Retinal pigment epithelial cell (primary cell): Measurements from ENCODE around the gene GOLGA8A.

Experiments
- DNase-seq: peaks from one replicate; pipeline ENCODE4 v3.0.0-alpha.2; 2010; ENCODE audit warnings: low read depth
- H3K4me3 ChIP-seq: 2 replicates; pipeline ENCODE4 v1.5.1; 2011; ENCODE audit warnings: mild to moderate bottlenecking, low read length, control low read depth, moderate library complexity
- TF ChIP-seq, protein P1 (sequence below): conservative IDR thresholded peaks from 2 replicates; pipeline ENCODE4 v1.5.1; 2011; ENCODE audit warnings: low read depth, low read length, control low read depth, inconsistent platforms

Gene GOLGA8A

DNA sequence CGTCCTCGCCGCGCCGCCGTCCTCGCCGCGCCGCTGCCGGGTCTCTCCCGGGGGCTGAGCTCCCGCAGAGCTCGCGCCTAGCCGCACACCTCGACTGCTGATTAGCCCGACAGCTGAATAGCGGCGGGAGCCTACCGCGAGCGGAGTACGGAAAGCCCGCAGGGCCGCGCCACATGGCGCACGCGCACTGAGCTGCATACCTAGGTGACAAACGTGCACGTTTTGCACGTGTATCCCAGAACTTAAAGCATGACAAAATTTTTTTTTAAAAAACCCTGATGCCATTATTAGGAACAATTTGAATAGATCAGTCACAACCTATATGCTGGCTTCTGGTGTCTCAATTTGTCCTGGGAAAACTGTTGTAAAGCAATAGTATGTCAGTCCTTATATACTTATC, at the start of gene GOLGA8A:
TSS of gene GOLGA8A (minus strand) at position 122 of the 400 bp plus-strand sequence. CDS start 48,117 bp downstream, outside the sequence.
- peak within 1 kb of the TSS; percentile 71 for H3K4me3 ChIP-seq
- DNase-seq: peak; percentile 45
- TF ChIP-seq, protein P1, sequence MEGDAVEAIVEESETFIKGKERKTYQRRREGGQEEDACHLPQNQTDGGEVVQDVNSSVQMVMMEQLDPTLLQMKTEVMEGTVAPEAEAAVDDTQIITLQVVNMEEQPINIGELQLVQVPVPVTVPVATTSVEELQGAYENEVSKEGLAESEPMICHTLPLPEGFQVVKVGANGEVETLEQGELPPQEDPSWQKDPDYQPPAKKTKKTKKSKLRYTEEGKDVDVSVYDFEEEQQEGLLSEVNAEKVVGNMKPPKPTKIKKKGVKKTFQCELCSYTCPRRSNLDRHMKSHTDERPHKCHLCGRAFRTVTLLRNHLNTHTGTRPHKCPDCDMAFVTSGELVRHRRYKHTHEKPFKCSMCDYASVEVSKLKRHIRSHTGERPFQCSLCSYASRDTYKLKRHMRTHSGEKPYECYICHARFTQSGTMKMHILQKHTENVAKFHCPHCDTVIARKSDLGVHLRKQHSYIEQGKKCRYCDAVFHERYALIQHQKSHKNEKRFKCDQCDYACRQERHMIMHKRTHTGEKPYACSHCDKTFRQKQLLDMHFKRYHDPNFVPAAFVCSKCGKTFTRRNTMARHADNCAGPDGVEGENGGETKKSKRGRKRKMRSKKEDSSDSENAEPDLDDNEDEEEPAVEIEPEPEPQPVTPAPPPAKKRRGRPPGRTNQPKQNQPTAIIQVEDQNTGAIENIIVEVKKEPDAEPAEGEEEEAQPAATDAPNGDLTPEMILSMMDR: no peak

- TF ChIP-seq, protein P1: no peak
These were observed 46.0 kb upstream of the GOLGA8A start for GRCh38 chr15:34483644-34484043.

GRCh38 chr15:34481370-34481769, 43.8 kb upstream of the GOLGA8A start:
- TF ChIP-seq, protein P1: no peak
- no peak overlapping the region for H3K4me3 ChIP-seq
- no peak for DNase-seq

More at GRCh38 chr15:34483644-34484043, 46.0 kb upstream of the GOLGA8A start:
- no peak for DNase-seq
- no peak overlapping the region for H3K4me3 ChIP-seq

DNA sequence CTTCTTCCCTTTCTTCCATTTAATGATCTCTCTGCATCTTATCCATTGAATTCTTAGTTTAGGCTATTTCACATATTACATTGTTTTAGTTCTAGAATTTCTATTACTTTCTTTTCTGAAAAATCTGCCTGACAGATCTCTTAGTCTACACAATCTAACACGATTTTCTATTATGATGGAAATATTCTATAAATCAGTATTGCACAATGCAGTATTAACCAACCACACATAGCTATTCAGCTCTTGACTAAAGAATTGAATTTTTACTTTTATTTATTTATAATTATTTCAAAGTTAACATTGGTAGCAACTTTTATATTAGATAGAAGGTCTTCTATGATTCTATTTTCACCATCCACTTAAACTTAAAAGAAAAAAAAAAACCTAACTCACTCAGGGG, 36.2 kb upstream of the GOLGA8A start:
- no peak for DNase-seq
- TF ChIP-seq, protein P1: no peak
- no peak overlapping the region for H3K4me3 ChIP-seq

GRCh38 chr15:34472947-34473346, 35.3 kb upstream of the GOLGA8A start:
- no peak overlapping the region for H3K4me3 ChIP-seq
- no peak for DNase-seq
- TF ChIP-seq, protein P1: no peak

- no peak overlapping the region for H3K4me3 ChIP-seq
- TF ChIP-seq, protein P1: no peak
- DNase-seq: no peak
These were observed 33.3 kb upstream of the GOLGA8A start for GRCh38 chr15:34470892-34471291.

DNA sequence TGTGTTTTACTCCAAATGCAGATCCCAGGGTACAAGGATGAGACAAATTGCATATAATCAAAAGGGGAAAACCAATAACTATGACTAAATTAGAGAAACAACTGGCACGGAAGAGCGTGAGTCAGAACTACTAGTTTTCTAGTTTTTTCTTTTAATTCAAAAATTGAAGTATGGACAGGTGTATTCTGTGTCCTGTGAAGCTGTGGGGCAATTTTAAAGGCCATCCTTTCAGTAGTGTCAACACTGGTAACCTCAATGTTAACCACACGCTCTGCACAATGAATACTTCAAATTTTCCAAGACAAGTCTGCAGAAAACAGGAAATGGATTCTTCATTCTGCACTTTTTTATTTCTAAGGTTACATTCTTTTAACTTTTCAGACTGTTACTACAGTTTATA, 32.5 kb upstream of the GOLGA8A start:
- no peak for DNase-seq
- TF ChIP-seq, protein P1: no peak
- H3K4me3 ChIP-seq: no peak overlapping the region
